HL-60/S4 (cell line): ENCODE data around the gene LGALS1.

ENCODE experiments used
- in situ Hi-C: fragments of 300-500 bp; cut with MboI; formaldehyde crosslinking; loops from 2 replicates; pipeline ENCODE4 v1.14.3; 2022; ENCODE audit warnings: low sequenced_read_pairs

The LGALS1 gene

GRCh38 chr22:37660709-37661045, 14.8 kb upstream of the LGALS1 start:
- in situ Hi-C loops, result no loop called here

- in situ Hi-C loops, result no loop called here
Observed at GRCh38 chr22:37661160-37661924, 14.1 kb upstream of the LGALS1 start.

GRCh38 chr22:37662039-37662438, 13.4 kb upstream of the LGALS1 start:
- in situ Hi-C loops, result no loop called here

- in situ Hi-C loops, result no loop called here
Observed at GRCh38 chr22:37663521-37664140, 11.8 kb upstream of the LGALS1 start.

GRCh38 chr22:37664249-37665101, 11.0 kb upstream of the LGALS1 start:
- in situ Hi-C loops, result no loop called here

- in situ Hi-C loops, result no loop called here
Observed at GRCh38 chr22:37665487-37665886, 9.9 kb upstream of the LGALS1 start.

- in situ Hi-C loops, result no loop called here
Observed at GRCh38 chr22:37669586-37669985, 5.8 kb upstream of the LGALS1 start.

GRCh38 chr22:37672206-37672919, 3.1 kb upstream of the LGALS1 start:
- in situ Hi-C loops, result no loop called here

GRCh38 chr22:37672920-37673455, 2.4 kb upstream of the LGALS1 start:
- in situ Hi-C loops, result no loop called here

GRCh38 chr22:37674248-37674647, 1.2 kb upstream of the LGALS1 start:
- in situ Hi-C loops, result no loop called here

- in situ Hi-C loops, result no loop called here
Observed at GRCh38 chr22:37675930-37676735, 697 bp downstream of the LGALS1 start.

- in situ Hi-C loops, result no loop called here
Observed at GRCh38 chr22:37676736-37677492, 1.5 kb downstream of the LGALS1 start.

- in situ Hi-C loops, result no loop called here
Observed at GRCh38 chr22:37677493-37677974, 2.1 kb downstream of the LGALS1 start.

GRCh38 chr22:37678372-37678771, 2.9 kb downstream of the LGALS1 start:
- in situ Hi-C loops, result no loop called here

GRCh38 chr22:37679670-37680069, 4.2 kb downstream of the LGALS1 start:
- in situ Hi-C loops, result no loop called here

GRCh38 chr22:37680191-37680851, 4.9 kb downstream of the LGALS1 start:
- in situ Hi-C loops, result no loop called here

- in situ Hi-C loops, result no loop called here
Observed at GRCh38 chr22:37681001-37681424, 5.6 kb downstream of the LGALS1 start.

- in situ Hi-C loops, result no loop called here
Observed at GRCh38 chr22:37681556-37682049, 6.2 kb downstream of the LGALS1 start.
